ENCODE results near the gene TNPO2.

The TNPO2 gene

GRCh38 chr19:12665671-12666264 lies 58.0 kb downstream of the TNPO2 start:
- no peak for DNase-seq
- no peaks in the 10 kb centered on the region for H3K27me3 ChIP-seq
- H3K4me1 ChIP-seq = no peaks in the 10 kb centered on the region
- H3K36me3 ChIP-seq = peaks cover 12% of the 10 kb centered on the region; the same call in 1 of the 2 replicates
- H3K4me3 ChIP-seq (ENCODE audit: low read depth, low read length) = peak overlapping the region; percentile 89
- no peaks in the 10 kb centered on the region for H3K9me3 ChIP-seq
- no peak for TF ChIP-seq CTCF (IDR thresholded peaks at IDR 0.05; ENCODE audit: low read depth, low read length)

GRCh38 chr19:12665281-12665573 lies 58.5 kb downstream of the TNPO2 start:
- Histone ChIP-seq H3K4me1 (no peaks in the 10 kb centered on the region), H3K4me3 (ENCODE audit: low read depth, low read length) (no peak overlapping the region), H3K9me3 (no peaks in the 10 kb centered on the region), H3K36me3 (peaks cover 12% of the 10 kb centered on the region; the same call in 1 of the 2 replicates), H3K27me3 (no peaks in the 10 kb centered on the region)
- TF ChIP-seq CTCF (IDR thresholded peaks at IDR 0.05; ENCODE audit: low read depth, low read length) = no peak
- no peak for DNase-seq

- Histone ChIP-seq H3K9me3 (no peaks in the 10 kb centered on the region), H3K4me3 (ENCODE audit: low read depth, low read length) (no peak overlapping the region), H3K36me3 (peaks cover 12% of the 10 kb centered on the region; the same call in 1 of the 2 replicates), H3K4me1 (no peaks in the 10 kb centered on the region), H3K27me3 (no peaks in the 10 kb centered on the region)
- no peak for TF ChIP-seq CTCF (IDR thresholded peaks at IDR 0.05; ENCODE audit: low read depth, low read length)
- peak; percentile 64 for DNase-seq
These were observed 59.1 kb downstream of the TNPO2 start for GRCh38 chr19:12664406-12665280.

- Histone ChIP-seq H3K36me3 (peaks cover 7% of the 10 kb centered on the region; the same call in 1 of the 2 replicates), H3K4me1 (no peaks in the 10 kb centered on the region), H3K9me3 (no peaks in the 10 kb centered on the region), H3K27me3 (no peaks in the 10 kb centered on the region), H3K4me3 (ENCODE audit: low read depth, low read length) (no peak overlapping the region)
- no peak for TF ChIP-seq CTCF (IDR thresholded peaks at IDR 0.05; ENCODE audit: low read depth, low read length)
- DNase-seq = no peak
These were observed 62.8 kb downstream of the TNPO2 start for GRCh38 chr19:12660980-12661379.

GRCh38 chr19:12657966-12658365 lies 65.8 kb downstream of the TNPO2 start:
- no peaks in the 10 kb centered on the region for H3K4me1 ChIP-seq
- H3K36me3 ChIP-seq = peaks cover 3% of the 10 kb centered on the region; the same call in 1 of the 2 replicates
- H3K9me3 ChIP-seq = no peaks in the 10 kb centered on the region
- no peak for DNase-seq
- H3K27me3 ChIP-seq = no peaks in the 10 kb centered on the region
- H3K4me3 ChIP-seq (ENCODE audit: low read depth, low read length) = no peak overlapping the region
- TF ChIP-seq CTCF (IDR thresholded peaks at IDR 0.05; ENCODE audit: low read depth, low read length) = 0 out of 2 replicates have a peak, but pooled peaks have one; percentile 8
